Central memory CD8-positive, alpha-beta T cell (primary cell): Measurements from ENCODE around the gene CLCN1.
"Not testable (repeated sequence)": the region's sequence is repeated elsewhere in the genome, so short reads cannot be mapped to it uniquely, and the experiment has no call there.

ENCODE experiments used
- ATAC-seq: fragments of 150-1000 bp; cut with Tn5 transposase; replicated peaks from 2 replicates; pipeline ENCODE4 v1.10.0; 2022; ENCODE audit warnings: mild to moderate bottlenecking, moderate FRiP score, moderate number of reproducible peaks; ENCODE audit not compliant: poor library complexity, severe bottlenecking; ENCODE audit errors: extremely low read depth
- DNase-seq, 2 donors: peaks; one replicate each; pipeline ENCODE4 v3.0.0; 2021; ENCODE audit warnings: low spot score in 2 of 2
- H3K27ac Mint-ChIP-seq: one replicate; pipeline ENCODE4 v1.8.0; 2022; ENCODE audit warnings: low read depth, mild to moderate bottlenecking, moderate library complexity, mixed read lengths
- H3K27me3 Mint-ChIP-seq: one replicate; pipeline ENCODE4 v1.8.0; 2022; ENCODE audit warnings: mixed read lengths
- H3K36me3 Mint-ChIP-seq: one replicate; pipeline ENCODE4 v1.8.0; 2022; ENCODE audit warnings: mild to moderate bottlenecking, moderate library complexity, mixed read lengths; ENCODE audit not compliant: insufficient read depth
- H3K4me1 Mint-ChIP-seq: one replicate; pipeline ENCODE4 v1.8.0; 2022; ENCODE audit warnings: mixed read lengths
- H3K4me3 Mint-ChIP-seq: one replicate; pipeline ENCODE4 v1.8.0; 2022; ENCODE audit warnings: mild to moderate bottlenecking, moderate library complexity, mixed read lengths
- H3K9me3 Mint-ChIP-seq: one replicate; pipeline ENCODE4 v1.8.0; 2022; ENCODE audit warnings: mixed read lengths

CLCN1 gene

DNA sequence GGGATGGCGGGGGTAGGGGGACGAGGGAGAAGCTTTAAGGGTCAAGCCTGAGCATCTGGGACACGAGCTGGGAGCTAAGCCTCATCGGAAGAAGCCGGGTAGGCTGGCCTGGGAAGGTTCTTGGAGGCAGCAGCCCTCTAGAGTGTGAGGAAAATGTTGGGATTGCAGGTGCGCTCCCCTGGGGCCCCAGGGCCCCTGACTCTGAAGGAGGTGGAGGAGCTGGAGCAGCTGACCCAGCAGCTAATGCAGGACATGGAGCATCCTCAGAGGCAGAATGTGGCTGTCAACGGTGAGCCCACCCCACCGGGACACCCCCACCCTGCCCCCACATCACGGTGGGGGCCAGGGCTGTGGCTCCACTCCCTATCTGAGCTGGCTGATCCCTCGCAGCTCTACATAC, 72.1 kb downstream of the CLCN1 start:
- H3K27me3 Mint-ChIP-seq = no peaks in the 10 kb centered on the region
- no peak overlapping the region for H3K27ac Mint-ChIP-seq
- H3K4me1 Mint-ChIP-seq = peaks cover 3% of the 10 kb centered on the region
- peaks cover 13% of the 10 kb centered on the region for H3K36me3 Mint-ChIP-seq
- no peaks in the 10 kb centered on the region for H3K9me3 Mint-ChIP-seq
- no peak for DNase-seq
- H3K4me3 Mint-ChIP-seq = no peak overlapping the region
- no peak for ATAC-seq

DNA sequence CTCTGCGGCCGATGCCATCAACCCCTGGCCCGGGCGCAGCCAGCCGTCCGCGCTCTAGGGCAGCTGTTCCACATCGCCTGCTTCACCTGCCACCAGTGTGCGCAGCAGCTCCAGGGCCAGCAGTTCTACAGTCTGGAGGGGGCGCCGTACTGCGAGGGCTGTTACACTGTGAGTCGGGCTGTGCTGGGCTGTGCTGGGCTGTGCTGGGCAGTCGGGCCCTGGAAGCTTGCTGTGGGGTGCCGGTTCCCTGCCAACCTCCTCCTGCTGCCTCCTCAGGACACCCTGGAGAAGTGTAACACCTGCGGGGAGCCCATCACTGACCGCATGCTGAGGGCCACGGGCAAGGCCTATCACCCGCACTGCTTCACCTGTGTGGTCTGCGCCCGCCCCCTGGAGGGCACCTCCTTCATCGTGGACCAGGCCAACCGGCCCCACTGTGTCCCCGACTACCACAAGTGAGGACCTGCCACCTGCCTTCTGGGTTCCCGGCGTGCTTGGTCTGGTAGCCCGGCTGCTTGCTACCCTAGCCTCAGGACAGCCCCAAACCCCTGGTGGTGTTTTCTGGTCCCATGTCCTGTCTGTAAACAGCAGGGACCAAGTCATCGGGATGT, 72.7 kb downstream of the CLCN1 start:
- Mint-ChIP-seq H3K9me3 (no peaks in the 10 kb centered on the region), H3K36me3 (peaks cover 13% of the 10 kb centered on the region), H3K27me3 (no peaks in the 10 kb centered on the region), H3K27ac (no peak overlapping the region), H3K4me1 (peaks cover 2% of the 10 kb centered on the region), H3K4me3 (no peak overlapping the region)
- no peak for DNase-seq
- no peak for ATAC-seq

GRCh38 chr7:143389316-143390103, 73.6 kb downstream of the CLCN1 start:
- Mint-ChIP-seq H3K27me3 (no peaks in the 10 kb centered on the region), H3K27ac (no peak overlapping the region), H3K4me3 (no peak overlapping the region), H3K4me1 (peaks cover 7% of the 10 kb centered on the region), H3K36me3 (peaks cover 16% of the 10 kb centered on the region), H3K9me3 (no peaks in the 10 kb centered on the region)
- DNase-seq = no peak
- ATAC-seq = no peak

DNA sequence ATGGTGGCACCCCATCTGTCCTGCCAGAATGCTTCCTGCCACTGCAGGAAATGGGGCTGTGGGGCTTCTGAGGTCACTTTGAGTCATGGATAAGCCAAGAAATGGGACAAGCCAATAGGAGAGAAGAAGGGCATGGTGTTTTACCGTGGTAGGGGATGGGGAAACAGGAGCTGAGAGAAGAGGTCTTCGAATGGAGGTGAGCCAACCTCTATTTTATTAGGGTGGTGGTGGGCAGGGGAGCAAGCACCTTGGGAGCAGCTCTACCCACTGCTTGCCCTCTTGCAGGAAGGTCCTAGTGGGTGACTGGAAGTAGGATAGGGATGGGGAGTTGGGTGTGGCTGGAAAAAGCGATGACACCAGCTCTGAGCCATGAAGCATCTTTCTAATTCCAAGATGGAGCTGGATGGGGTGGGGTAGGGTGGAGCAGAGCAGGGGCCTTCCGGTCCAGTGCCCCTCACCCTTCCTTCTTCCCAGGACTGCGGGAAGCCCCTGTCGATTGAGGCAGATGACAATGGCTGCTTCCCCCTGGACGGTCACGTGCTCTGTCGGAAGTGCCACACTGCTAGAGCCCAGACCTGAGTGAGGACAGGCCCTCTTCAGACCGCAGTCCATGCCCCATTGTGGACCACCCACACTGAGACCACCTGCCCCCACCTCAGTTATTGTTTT, 74.3 kb downstream of the CLCN1 start:
- peaks cover 11% of the 10 kb centered on the region for H3K4me1 Mint-ChIP-seq
- H3K27ac Mint-ChIP-seq = no peak overlapping the region
- ATAC-seq (no peak), DNase-seq (no peak)
- peaks cover 16% of the 10 kb centered on the region for H3K36me3 Mint-ChIP-seq
- H3K9me3 Mint-ChIP-seq = no peaks in the 10 kb centered on the region
- H3K27me3 Mint-ChIP-seq = no peaks in the 10 kb centered on the region
- no peak overlapping the region for H3K4me3 Mint-ChIP-seq

GRCh38 chr7:143390773-143391317, 74.9 kb downstream of the CLCN1 start:
- Mint-ChIP-seq H3K4me1 (peaks cover 13% of the 10 kb centered on the region), H3K27ac (no peak overlapping the region), H3K36me3 (peaks cover 16% of the 10 kb centered on the region), H3K9me3 (no peaks in the 10 kb centered on the region), H3K27me3 (no peaks in the 10 kb centered on the region), H3K4me3 (no peak overlapping the region)
- no peak for DNase-seq
- ATAC-seq = no peak

DNA sequence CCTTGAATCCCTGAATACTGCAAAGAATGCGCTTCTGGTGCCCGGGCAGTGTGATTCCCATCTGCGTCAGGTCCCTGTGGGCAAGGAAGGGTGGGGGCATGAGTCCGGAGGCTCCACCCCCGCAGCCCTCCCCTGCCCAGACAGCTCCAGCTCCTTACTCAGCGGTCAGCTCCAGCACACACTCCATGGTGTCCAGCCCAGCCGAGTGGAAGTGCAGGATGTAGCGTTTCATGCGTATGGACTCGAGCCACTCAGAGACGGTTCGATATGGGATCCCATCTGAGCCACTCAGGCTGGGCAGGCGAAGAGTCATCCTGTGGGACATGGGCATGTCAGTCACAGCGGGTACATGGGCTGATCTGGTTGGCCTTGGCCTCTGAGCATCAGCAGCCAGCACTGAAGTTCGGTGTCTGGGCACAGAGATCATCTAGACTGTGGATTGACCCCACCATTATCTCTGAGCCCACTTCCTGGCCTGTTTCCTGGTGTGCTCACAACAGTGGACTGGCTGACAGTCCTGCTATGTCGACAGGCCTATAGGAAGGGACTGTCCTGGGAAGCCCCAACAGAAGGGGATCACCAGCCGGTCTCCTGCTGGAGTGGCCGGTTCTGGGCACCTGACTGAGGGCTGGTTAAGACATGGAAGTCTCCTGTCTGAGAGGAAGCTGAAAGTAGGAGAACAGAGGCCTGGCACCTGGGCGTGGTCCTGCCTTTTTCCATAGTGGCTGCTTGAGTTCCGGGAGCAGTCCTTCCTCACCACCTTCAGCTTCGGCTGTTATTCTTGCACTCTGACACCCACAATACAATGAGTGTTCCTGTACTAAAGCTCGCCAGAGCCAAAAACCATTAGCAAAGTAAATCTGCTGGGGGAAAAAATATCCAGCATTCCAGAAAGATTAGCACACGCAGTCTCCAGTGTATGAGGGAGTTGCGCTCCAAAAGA, 75.8 kb downstream of the CLCN1 start:
- H3K27me3 Mint-ChIP-seq = no peaks in the 10 kb centered on the region
- peaks cover 16% of the 10 kb centered on the region for H3K36me3 Mint-ChIP-seq
- H3K4me3 Mint-ChIP-seq = no peak overlapping the region
- H3K27ac Mint-ChIP-seq = no peak overlapping the region
- peaks cover 13% of the 10 kb centered on the region for H3K4me1 Mint-ChIP-seq
- no peaks in the 10 kb centered on the region for H3K9me3 Mint-ChIP-seq
- DNase-seq (no peak), ATAC-seq (no peak)

- H3K9me3 Mint-ChIP-seq, H3K4me3 Mint-ChIP-seq, H3K27me3 Mint-ChIP-seq, DNase-seq, ATAC-seq, H3K27ac Mint-ChIP-seq: not testable (repeated sequence)
- Mint-ChIP-seq H3K4me1 (peaks cover 13% of the 10 kb centered on the region), H3K36me3 (peaks cover 18% of the 10 kb centered on the region)
Observed at GRCh38 chr7:143392427-143392826, 76.5 kb downstream of the CLCN1 start.

- DNase-seq (no peak), ATAC-seq (no peak)
- Mint-ChIP-seq H3K27me3 (no peaks in the 10 kb centered on the region), H3K9me3 (no peaks in the 10 kb centered on the region), H3K4me3 (no peak overlapping the region), H3K4me1 (peaks cover 13% of the 10 kb centered on the region), H3K27ac (no peak overlapping the region), H3K36me3 (peaks cover 20% of the 10 kb centered on the region)
Observed at GRCh38 chr7:143392875-143393266, 77.0 kb downstream of the CLCN1 start.

DNA sequence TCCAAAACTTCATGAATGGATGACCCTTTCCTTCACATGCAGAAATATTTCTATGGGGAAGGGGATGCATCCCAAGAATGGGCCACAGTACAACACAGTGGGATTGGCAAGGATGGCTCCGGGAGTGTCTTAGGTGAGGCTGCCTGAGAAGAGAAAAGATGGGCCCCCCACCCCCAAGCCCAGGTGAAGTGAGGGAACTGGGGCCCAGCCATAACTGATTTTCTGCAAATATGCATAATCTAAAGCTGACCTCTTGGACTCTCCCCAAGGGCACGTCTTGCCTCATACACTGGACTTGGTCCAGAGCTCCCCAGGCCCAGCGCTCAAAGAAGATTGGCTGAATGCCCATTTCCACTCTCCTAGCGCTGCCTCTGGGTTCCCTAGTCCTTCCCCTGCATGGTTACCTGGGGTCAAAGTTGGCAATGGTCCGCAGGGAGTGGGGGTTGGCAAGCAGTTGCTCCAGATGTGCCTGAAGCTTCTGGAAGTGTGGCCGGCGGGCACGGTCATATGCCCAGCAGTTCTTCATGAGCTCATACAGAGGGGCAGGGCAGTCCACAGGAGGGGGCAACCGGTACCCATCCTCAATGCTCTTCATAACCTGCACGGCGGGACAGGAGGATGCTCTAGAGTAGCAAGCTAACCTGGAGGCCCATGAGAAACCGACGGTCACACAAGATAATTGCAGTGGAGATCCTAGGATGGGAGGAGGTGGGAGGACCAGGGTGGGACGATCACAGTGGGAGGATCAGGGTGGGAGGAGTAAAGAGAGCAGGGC, 77.5 kb downstream of the CLCN1 start:
- no peak overlapping the region for H3K4me3 Mint-ChIP-seq
- H3K9me3 Mint-ChIP-seq = no peaks in the 10 kb centered on the region
- peaks cover 13% of the 10 kb centered on the region for H3K4me1 Mint-ChIP-seq
- H3K27ac Mint-ChIP-seq = no peak overlapping the region
- no peak for ATAC-seq
- H3K36me3 Mint-ChIP-seq = peaks cover 20% of the 10 kb centered on the region
- H3K27me3 Mint-ChIP-seq = no peaks in the 10 kb centered on the region
- DNase-seq = no peak

DNA sequence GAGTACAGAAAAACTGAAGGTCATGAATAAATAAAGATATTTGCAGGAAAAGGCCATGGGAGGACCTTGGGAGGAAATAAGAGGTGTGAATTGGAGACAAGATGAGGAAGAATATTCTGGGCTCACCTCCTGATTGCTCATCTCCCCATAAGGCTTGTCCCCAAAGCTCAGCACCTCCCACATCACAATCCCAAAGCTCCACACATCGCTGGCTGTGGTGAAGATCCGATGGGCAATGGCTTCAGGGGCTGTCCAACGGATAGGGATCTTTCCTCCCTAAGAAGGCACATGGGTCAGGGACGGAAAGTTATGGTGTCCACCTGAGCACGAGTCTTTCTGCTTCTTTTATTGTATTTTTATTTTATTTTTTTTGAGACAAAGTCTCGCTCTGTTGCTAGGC, 78.2 kb downstream of the CLCN1 start:
- no peak for DNase-seq
- Mint-ChIP-seq H3K4me1 (peaks cover 13% of the 10 kb centered on the region), H3K9me3 (no peaks in the 10 kb centered on the region), H3K27ac (no peak overlapping the region), H3K27me3 (no peaks in the 10 kb centered on the region), H3K4me3 (no peak overlapping the region), H3K36me3 (peaks cover 18% of the 10 kb centered on the region)
- ATAC-seq = no peak

DNA sequence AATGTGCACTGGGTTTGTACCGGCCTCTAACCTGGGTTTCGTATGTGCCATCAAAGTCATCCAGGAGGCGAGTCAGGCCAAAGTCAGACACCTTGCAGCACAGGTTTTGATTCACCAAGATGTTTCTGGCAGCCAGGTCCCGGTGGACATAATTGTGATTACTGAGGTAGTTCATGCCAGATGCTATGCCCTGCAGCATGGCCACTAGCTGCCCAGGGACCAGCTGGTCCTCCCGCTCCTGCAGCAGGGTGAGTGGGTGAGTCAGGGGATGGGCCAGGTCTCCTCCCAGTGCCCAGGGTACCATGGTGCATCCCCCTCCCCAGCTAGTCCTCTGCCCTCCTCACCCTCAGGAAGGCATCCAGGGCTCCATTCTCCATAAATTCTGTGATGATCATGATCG, 78.9 kb downstream of the CLCN1 start:
- H3K27me3 Mint-ChIP-seq = no peaks in the 10 kb centered on the region
- H3K36me3 Mint-ChIP-seq = peaks cover 15% of the 10 kb centered on the region
- peaks cover 13% of the 10 kb centered on the region for H3K4me1 Mint-ChIP-seq
- peak overlapping the region; percentile 5 for H3K27ac Mint-ChIP-seq
- DNase-seq (no peak), ATAC-seq (no peak)
- no peaks in the 10 kb centered on the region for H3K9me3 Mint-ChIP-seq
- no peak overlapping the region for H3K4me3 Mint-ChIP-seq
